Measurements from ENCODE around the gene CSTA. TPM values are rescaled to one million over a fixed set of nuclear protein-coding genes. Genes with fewer than 3 reads are reported as not detected.

Gene CSTA
- total RNA-seq, 4 donors from 2014 or later = 0.94 to 1.7 TPM; not detected in 2

DNA sequence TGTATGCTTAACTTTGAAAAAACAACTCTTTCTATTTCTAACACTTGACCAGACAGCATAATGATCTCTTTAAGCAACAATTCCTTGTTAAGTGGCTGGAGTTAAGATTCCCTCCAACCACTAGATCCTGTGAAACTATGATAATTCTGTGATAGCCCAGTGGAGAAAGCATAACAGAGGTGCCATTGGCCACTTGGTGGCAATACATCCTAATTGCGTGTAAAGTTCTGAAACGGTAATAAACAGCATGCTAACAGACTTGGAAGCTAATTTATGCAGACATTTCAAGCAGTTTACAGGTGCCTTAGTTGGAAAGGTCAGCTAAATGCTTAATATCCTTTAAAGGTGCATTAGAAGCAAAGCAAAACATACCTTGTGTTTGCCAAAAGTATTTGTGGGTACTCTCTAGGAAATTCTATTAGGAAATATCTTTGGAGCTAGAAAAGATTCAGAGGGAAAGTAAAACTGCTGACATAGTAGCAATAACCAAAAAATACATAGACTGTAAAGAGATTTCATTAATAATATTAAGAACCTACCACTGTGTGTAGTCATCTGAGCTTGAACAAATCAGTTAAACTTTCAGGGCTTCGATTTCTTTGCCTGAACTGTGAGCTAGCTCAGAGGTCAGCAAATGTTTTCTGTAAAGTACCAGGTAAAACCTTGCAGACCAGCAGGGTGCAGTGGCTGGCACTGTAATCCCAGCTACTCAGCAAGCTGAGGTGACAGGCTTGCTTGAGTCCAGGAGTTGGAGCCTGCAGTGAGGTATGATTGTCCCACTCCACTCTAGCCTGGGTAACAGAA lies 19.0 kb upstream of the CSTA start:
- WGBS, 2 donors = 25 to 26% methylated on average over 3 of the region's 3 CpGs
- peak; percentile 42 to 55 for DNase-seq
- intact Hi-C loops (cut with DNase I) = no loop called here
- TF ChIP-seq CTCF (IDR thresholded peaks at IDR 0.05) (no peak), POLR2A (IDR thresholded peaks at IDR 0.05) (no peak)
- H3K4me3 ChIP-seq (replicated peaks in 1 of 3) = no peak overlapping the region
- no peaks in the 10 kb centered on the region for H3K36me3 ChIP-seq
- H3K27me3 ChIP-seq = no peaks in the 10 kb centered on the region
- no peaks in the 10 kb centered on the region for H3K9me3 ChIP-seq
- H3K4me1 ChIP-seq = peaks cover 24 to 30% of the 10 kb centered on the region in 2 donors
- no peak overlapping the region for H3K27ac ChIP-seq

DNA sequence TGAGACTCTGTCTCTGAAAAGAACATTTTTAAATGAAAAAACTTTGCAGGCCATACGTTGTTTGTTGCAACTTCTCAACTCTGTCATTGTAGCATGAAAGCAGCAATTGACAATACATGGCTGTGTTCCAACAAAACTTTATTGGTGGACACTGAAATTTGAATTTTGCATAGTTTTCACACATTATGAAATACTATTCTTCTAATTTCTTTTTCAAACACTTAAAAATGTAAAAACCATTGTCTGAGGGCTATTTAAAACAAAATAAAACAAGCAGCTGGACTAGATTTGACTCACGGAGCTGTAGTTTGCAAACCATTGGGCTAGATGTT lies 18.5 kb upstream of the CSTA start:
- H3K4me3 ChIP-seq (replicated peaks in 1 of 3) = no peak overlapping the region
- WGBS, 2 donors = 55 to 67% methylated on average over 2 of the region's 2 CpGs

GRCh38 chr3:122307094-122307687 lies 17.9 kb upstream of the CSTA start:
- TF ChIP-seq CTCF (IDR thresholded peaks at IDR 0.05) (no peak), POLR2A (IDR thresholded peaks at IDR 0.05) (no peak)
- peak in 1 of 2 donors; percentile 4 for DNase-seq
- H3K27ac ChIP-seq = peak overlapping the region in 1 of 3 donors; percentile 9
- intact Hi-C loops (cut with DNase I) = no loop called here
- WGBS, 2 donors = 30 to 45% methylated on average over 4 of the region's 4 CpGs
- no peaks in the 10 kb centered on the region for H3K36me3 ChIP-seq
- H3K9me3 ChIP-seq = no peaks in the 10 kb centered on the region
- H3K4me1 ChIP-seq = peaks cover 24 to 33% of the 10 kb centered on the region in 2 donors
- H3K4me3 ChIP-seq (replicated peaks in 1 of 3) = no peak overlapping the region
- H3K27me3 ChIP-seq = no peaks in the 10 kb centered on the region

More for the DNA sequence above, 18.5 kb upstream of the CSTA start:
- peak overlapping the region in 1 of 3 donors; percentile 9 for H3K27ac ChIP-seq
- no peak for DNase-seq
- no peaks in the 10 kb centered on the region for H3K9me3 ChIP-seq
- H3K36me3 ChIP-seq = no peaks in the 10 kb centered on the region
- no peaks in the 10 kb centered on the region for H3K27me3 ChIP-seq
- TF ChIP-seq POLR2A (IDR thresholded peaks at IDR 0.05) (no peak), CTCF (IDR thresholded peaks at IDR 0.05) (no peak)
- peaks cover 24 to 33% of the 10 kb centered on the region in 2 donors for H3K4me1 ChIP-seq
- intact Hi-C loops (cut with DNase I) = no loop called here

GRCh38 chr3:122307976-122308375 lies 17.1 kb upstream of the CSTA start:
- Histone ChIP-seq H3K27ac (no peak overlapping the region), H3K36me3 (no peaks in the 10 kb centered on the region), H3K27me3 (no peaks in the 10 kb centered on the region), H3K9me3 (no peaks in the 10 kb centered on the region), H3K4me3 (replicated peaks in 1 of 3) (no peak overlapping the region), H3K4me1 (peaks cover 24 to 33% of the 10 kb centered on the region in 2 donors)
- no peak for DNase-seq
- intact Hi-C loops (cut with DNase I) = no loop called here
- no peak for TF ChIP-seq POLR2A (IDR thresholded peaks at IDR 0.05)
- no peak for TF ChIP-seq CTCF (IDR thresholded peaks at IDR 0.05)

DNA sequence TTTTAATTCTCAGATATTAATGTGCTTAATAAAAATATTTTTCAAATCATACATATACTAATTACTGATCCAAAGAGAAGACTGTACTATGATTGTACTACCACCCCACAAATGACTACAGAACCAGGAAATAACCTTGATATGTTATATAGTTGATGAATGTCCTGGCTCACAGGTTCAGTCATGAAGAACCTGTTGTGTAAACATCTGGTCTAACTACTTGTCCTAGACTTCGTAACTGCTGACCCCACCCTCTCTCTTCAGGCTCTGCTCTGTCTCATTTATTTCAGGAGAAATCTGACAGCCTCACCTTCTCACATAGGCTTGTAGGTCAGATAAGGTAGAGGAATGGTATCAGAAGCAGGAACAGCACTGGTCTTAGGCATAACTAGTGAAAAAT lies 14.7 kb upstream of the CSTA start:
- intact Hi-C loops (cut with DNase I) = no loop called here
- TF ChIP-seq CTCF (IDR thresholded peaks at IDR 0.05) = no peak
- no peak for TF ChIP-seq POLR2A (IDR thresholded peaks at IDR 0.05)
- 15 to 28% methylated on average over 1 of the region's 1 CpG for WGBS, 2 donors

More for the DNA sequence above, 14.7 kb upstream of the CSTA start:
- Histone ChIP-seq H3K27ac (no peak overlapping the region), H3K4me3 (replicated peaks in 1 of 3) (no peak overlapping the region), H3K9me3 (no peaks in the 10 kb centered on the region), H3K36me3 (no peaks in the 10 kb centered on the region), H3K27me3 (no peaks in the 10 kb centered on the region), H3K4me1 (peaks cover 24 to 33% of the 10 kb centered on the region in 2 donors)
- DNase-seq = peak; percentile 4 to 17
